Eye (tissue), 1 donor: Measurements from ENCODE around the gene RNPS1.
A peak's percentile ranks its signal among the peaks of the same experiment; 100 is the strongest.

ENCODE experiments used
- DNase-seq: peaks from one replicate; pipeline ENCODE4 v3.0.0-alpha.2; 2015

Gene RNPS1

DNA sequence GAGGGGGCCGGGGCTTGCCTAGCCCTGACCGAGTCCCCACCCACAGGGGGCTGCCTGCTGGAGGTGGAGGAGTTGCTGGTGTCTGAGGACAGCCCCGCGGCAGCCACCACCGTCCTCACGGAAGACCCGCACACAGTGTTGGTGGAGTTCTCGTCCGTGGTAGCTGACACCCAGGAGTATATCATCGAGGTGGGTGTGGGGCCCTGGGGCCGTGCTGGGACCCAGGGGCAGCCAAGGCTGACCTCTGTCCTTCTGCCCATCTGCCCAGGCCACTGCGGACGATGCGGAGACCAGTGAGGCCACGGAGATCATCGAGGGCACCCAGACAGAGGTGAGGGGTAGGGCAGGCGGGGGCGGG is 33.1 kb downstream of the RNPS1 start:
- no peak for DNase-seq

DNA sequence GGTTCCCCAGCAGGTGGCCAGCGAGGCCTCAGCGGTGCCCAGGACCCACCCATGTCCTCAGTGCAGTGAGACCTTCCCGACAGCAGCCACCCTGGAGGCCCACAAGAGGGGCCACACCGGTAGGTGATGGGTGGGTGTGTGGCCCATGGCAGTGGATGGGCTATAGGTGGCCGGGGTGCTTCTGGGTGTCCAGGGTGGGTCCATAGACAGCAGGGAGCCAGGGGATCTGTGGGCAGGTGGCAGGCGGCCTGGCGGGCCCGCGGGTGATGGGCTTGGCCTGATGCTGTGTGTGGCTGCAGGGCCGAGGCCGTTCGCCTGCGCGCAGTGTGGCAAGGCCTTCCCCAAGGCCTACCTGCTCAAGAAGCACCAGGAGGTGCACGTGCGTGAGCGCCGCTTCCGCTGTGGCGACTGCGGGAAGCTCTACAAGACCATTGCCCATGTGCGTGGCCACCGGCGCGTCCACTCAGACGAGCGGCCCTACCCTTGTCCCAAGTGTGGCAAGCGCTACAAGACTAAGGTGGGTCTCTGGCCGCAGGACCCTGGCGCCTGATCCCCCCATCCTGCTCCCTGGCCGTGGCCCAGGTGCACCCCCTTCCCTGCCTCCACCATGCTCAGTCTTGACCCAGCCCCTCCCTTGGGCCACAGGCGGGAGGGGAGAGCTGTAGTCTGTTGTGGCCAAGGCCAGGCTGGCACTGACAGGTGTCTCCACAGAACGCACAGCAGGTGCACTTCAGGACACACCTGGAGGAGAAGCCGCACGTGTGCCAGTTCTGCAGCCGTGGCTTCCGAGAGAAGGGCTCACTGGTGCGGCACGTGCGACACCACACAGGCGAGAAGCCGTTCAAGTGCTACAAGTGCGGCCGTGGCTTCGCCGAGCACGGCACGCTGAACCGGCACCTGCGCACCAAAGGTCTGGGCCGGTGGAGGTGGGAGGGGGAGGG is 33.8 kb downstream of the RNPS1 start:
- no peak for DNase-seq

DNA sequence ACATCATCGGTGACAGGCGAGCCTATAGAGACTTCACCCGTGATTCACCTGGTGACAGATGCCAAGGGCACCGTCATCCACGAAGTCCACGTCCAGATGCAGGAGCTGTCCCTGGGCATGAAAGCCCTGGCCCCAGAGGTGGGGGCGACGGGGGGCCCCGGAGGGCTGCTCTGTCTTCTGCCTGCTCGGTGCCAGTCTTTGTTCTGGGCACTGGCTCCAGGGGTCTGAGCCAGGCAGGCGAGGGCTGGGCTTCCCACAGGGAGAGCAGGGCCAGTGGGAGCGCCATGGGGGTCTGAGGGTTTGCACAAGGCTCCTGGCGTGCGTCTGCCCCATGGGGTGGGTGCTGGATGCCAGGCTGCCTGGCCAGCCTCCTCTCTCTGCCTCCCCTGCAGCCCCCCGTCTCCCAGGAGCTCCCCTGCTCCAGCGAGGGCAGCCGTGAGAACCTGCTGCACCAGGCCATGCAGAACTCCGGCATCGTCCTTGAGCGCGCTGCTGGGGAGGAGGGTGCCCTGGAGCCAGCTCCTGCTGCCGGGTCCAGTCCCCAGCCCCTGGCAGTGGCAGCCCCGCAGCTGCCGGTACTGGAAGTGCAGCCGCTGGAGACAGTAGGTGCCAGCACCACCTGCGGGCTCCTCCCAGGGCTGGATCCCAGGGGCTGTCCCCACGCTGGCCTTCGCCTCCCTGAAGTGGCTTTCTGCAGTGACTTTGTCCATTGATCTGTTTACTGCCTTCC is 34.7 kb downstream of the RNPS1 start:
- no peak for DNase-seq

DNA sequence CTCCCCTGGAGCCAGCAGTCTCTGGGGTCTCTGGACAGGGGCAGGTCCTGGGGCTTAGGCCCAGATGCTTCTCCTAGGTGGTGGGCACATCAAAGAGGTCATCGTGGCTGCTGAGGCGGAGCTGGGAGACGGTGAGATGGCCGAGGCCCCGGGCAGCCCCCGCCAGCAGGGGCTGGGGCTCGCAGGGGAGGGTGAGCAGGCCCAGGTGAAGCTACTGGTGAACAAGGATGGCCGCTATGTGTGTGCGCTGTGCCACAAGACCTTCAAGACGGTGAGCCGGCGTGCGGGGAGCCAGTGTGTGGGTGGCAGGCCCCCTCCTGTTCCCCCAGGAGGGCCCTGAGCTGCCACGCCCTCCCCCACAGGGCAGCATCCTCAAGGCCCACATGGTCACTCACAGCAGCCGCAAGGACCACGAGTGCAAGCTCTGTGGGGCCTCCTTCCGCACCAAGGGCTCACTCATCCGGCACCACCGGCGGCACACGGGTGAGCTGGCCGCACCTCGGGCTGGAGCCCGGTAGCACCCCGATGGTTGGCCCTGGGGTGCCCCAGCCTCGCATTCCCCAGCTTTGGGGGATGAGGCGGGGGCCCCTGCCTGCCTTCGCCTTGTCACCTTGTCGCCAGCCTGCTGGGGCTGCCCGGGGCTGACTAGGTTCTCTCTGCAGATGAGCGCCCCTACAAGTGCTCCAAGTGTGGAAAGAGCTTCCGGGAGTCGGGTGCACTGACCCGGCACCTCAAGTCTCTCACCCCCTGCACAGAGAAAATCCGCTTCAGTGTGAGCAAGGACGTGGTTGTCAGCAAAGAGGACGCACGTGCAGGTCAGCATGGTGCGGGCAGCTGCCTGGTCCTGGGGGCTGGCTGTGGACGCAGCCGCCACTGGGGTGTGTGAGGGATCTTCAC is 35.6 kb downstream of the RNPS1 start:
- DNase-seq, result no peak

GRCh38 chr16:2231016-2231931 is 36.7 kb downstream of the RNPS1 start:
- DNase-seq, result no peak

GRCh38 chr16:2230376-2230775 is 37.5 kb downstream of the RNPS1 start:
- DNase-seq, result no peak

DNA sequence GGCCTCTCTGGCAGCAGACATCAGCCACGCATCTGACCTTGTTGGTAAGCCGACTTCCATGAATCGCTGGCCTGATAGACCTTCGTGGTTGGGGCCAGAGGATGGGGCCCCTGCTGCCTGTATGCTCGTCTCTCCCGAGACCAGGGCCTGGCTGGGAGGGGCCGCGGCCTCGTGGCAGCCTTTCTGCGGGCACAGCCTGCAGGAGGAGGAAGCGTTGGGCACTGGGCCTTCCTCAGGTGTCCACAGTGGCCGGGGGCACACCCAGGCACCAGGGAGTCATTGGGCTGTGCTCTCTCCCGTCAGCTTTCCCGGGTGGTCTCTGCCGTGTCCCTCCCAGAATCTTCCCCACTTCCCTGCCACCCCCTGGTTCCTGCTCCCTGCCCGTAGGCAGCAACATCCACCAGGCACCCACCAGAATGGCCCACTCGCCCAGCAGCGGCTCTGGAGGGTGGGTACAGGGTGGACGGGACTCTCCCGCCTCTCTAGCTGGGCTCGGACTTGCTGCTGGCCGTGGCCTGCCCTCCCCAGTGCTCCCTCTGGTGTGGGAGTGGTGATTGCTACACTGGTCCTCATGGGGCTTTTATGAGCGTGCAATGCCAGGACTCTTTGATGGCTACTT is 38.2 kb downstream of the RNPS1 start:
- no peak for DNase-seq

DNA sequence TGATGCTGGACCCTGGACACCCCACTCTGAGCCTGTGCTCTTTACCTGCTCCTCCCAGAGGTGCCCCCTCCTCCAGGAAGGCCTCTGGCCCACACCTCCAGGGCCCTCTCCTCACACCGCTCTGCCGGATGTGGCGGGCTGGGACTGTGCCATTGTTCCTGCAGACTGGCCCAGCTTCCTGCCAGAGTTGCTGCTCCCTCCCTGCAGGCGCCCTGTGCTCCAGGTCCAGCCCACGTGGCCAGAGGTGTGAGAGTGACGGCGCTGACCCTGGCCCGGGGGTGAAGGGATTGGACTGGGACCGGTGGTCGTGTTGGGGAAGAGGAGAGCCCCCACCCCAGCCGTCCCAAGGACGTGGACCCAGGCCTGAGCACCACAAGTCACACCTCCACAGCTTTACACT is 38.8 kb downstream of the RNPS1 start:
- DNase-seq, result no peak

GRCh38 chr16:2228161-2228824 is 39.6 kb downstream of the RNPS1 start:
- DNase-seq, result no peak

DNA sequence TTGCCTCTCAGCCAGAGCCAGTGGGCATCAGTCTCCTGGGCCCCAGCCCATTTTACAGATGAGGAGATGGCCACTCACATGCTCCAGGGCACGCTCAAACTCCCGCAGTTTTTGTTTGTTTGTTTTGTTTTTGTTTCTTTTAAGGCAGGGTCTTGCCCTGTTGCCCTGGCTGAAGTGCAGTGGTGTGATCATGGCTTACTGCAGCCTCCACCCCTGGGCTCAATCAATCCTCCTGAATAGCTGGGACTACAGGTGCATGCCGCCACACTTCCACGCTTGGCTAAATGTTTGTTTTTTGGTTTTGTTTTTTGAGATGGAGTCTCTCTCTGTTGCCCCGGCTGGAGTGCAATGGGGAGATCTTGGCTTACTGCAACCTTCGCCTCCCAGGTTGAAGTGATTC is 41.0 kb downstream of the RNPS1 start:
- no peak for DNase-seq

DNA sequence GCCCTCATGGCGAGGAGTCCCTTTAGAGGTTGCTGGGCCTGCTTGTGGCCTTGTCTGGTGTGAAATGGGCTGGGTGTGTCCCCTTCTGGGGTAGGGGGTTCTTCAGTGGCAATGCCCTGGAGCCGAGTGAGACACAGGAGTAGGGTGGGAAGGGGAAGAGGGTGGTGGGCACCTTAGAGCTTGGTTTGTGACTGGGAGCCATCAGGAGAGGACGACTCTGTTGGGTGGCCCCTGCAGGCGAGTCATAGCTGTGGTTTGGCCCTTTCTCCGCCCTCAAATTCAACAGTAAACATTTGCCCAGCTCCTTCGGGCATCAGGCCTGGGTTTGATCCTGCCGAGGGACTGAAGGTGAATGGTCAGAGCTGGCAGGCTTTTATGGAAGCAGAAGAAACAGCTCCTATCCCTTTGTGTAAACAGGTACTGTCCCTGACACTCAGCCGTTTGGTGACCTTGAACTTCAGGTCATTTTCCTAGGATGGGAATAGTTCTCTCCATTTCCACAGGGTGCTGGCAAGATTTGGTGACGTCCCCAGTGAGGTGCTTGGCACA is 41.6 kb downstream of the RNPS1 start:
- DNase-seq, result no peak

DNA sequence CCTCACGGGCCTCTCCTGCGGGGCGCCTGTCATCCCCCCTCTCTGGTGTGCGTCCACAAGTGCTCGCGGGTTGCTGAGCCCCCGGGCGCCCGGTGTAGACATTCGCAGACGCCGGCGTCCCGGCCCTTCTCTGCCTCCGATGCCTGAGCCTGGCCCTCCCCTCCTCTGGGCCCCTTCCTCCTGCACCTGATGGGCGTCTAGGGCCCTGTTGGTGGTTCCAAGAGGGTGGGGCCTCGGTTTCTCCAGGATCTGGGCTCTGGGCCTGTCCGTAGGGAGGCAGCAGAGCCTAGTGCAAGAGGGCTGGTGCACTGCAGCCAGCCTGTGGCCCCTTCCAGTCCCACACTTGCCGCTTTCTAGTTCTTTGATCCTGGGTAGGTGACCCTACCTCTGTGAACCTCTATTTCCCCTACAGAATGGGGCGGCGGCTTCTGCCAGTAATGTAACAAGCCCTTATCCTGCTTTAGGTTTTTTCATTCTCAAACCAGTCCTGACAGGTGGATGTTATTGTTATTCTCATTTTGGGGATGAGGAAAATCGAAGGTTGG is 43.9 kb downstream of the RNPS1 start:
- DNase-seq, result no peak

- DNase-seq, result peak; percentile 99
These were observed 44.5 kb downstream of the RNPS1 start, which contains the start of gene E4F1 for GRCh38 chr16:2223221-2223941. Gene E4F1, plus strand, starts transcription at chr16:2223591. Its CDS starts 23 bp downstream, at chr16:2223614.

- DNase-seq, result no peak
These were observed 51.6 kb downstream of the RNPS1 start for GRCh38 chr16:2216330-2216729.

GRCh38 chr16:2214719-2214968 is 53.3 kb downstream of the RNPS1 start, which contains the start of gene PGP:
Gene PGP, minus strand, starts transcription at chr16:2214840. Its CDS starts 63 bp downstream, at chr16:2214777.
- no peak for DNase-seq

GRCh38 chr16:2213817-2214718 is 53.9 kb downstream of the RNPS1 start:
- DNase-seq, result peak; percentile 58

- no peak for DNase-seq
These were observed 55.3 kb downstream of the RNPS1 start for GRCh38 chr16:2212362-2213324.
